Tibial artery (tissue), 4 donors: ENCODE data around the gene ZNF629.

Experiments used
- DNase-seq, 2 donors: peaks; one replicate each; pipeline ENCODE4 v3.0.0-alpha.2; 2019
- H3K27ac ChIP-seq, 2 donors: fragments of 200-600 bp; sonication (generic) in 1 of 2; 1 replicate in 1 of 2; 2 replicates in 1 of 2; pipeline ENCODE4 v1.5.1; 2018 to 2019; ENCODE audit warnings: mild to moderate bottlenecking in 1 of 2
- H3K27me3 ChIP-seq, 2 donors: fragments of 200-600 bp; sonication (generic) in 1 of 2; one replicate each; pipeline versions ENCODE4 v1.5.1 to v1.6.0; 2016 to 2019
- H3K36me3 ChIP-seq, 3 donors: fragments of 200-600 bp; sonication (generic) in 2 of 3; one replicate each; pipeline ENCODE4 v1.5.1; 2016 to 2019; ENCODE audit warnings: mild to moderate bottlenecking in 2 of 3
- H3K4me1 ChIP-seq, 4 donors: fragments of 200-600 bp; sonication (generic) in 2 of 4; 1 replicate in 3 of 4; 2 replicates in 1 of 4; pipeline ENCODE4 v1.5.1; 2016 to 2019
- H3K4me3 ChIP-seq, 2 donors: fragments of 200-600 bp; sonication (generic) in 1 of 2; 1 replicate in 1 of 2; 2 replicates in 1 of 2; pipeline ENCODE4 v1.5.1; 2018 to 2019; ENCODE audit warnings: mild to moderate bottlenecking in 2 of 2
- H3K9me3 ChIP-seq, 3 donors: fragments of 200-600 bp; sonication (generic) in 1 of 3; one replicate each; pipeline ENCODE4 v1.5.1; 2016 to 2019
- intact Hi-C: fragments of 100-400 bp; cut with DNase I; formaldehyde crosslinking; loops from one replicate; pipeline ENCODE4 v1.15.0; 2023; ENCODE audit warnings: low total_unique reads
- TF ChIP-seq, protein P1 (sequence below), 2 experiments: fragments of 200-600 bp in 1 of 2; fragments of 450-650 bp in 1 of 2; IDR thresholded peaks; one replicate each; pipeline ENCODE4 v1.5.1; 2017 to 2019; ENCODE audit warnings: antibody characterized with exemption in 2 of 2, mild to moderate bottlenecking in 1 of 2, moderate library complexity in 1 of 2

Gene ZNF629

DNA sequence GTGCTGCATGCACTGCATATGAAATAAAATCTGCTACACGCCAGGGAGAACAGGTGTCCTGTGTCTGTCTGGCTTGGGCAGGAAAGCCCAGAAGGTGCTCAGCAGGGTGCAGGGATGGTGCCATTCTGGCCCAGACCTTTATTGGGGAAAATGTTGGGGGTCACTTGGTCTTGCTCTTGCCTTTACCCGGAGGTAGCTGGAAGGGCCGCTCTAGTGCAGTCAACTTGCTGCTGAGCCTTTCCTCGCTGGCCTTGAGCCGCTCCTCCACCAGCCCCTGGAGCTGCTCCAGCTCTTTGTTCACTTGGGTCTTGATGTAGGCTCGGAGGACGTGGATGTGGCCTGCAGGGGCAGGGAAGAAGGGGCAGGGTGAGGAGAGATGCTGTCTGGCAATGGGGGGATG is 29.7 kb downstream of the ZNF629 start:
- Histone ChIP-seq H3K4me1 (peaks cover 5 to 11% (median 8%) of the 10 kb centered on the region in 4 donors), H3K36me3 (peaks cover 8 to 73% (median 17%) of the 10 kb centered on the region in 3 donors), H3K9me3 (no peaks in the 10 kb centered on the region), H3K27ac (no peak overlapping the region), H3K27me3 (no peaks in the 10 kb centered on the region), H3K4me3 (no peak overlapping the region)
- intact Hi-C loops, result no loop called here
- no peak for DNase-seq
- TF ChIP-seq, protein P1, sequence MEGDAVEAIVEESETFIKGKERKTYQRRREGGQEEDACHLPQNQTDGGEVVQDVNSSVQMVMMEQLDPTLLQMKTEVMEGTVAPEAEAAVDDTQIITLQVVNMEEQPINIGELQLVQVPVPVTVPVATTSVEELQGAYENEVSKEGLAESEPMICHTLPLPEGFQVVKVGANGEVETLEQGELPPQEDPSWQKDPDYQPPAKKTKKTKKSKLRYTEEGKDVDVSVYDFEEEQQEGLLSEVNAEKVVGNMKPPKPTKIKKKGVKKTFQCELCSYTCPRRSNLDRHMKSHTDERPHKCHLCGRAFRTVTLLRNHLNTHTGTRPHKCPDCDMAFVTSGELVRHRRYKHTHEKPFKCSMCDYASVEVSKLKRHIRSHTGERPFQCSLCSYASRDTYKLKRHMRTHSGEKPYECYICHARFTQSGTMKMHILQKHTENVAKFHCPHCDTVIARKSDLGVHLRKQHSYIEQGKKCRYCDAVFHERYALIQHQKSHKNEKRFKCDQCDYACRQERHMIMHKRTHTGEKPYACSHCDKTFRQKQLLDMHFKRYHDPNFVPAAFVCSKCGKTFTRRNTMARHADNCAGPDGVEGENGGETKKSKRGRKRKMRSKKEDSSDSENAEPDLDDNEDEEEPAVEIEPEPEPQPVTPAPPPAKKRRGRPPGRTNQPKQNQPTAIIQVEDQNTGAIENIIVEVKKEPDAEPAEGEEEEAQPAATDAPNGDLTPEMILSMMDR (IDR thresholded peaks at IDR 0.05), result no peak

DNA sequence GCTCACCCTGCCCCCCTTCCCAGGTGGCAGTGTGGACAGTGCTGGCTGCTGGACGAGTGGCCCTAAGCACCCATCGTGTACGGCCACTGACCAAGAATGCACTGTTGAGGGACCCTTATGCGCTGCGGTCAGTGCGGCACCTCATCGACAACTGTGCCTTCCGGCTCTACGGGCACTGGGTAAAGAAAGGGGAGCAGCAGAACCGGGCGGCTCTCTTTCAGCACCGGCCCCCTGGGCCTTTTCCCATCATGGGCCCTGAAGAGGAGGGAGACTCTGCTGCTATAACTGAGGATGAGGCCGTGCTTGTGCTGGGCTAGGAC is 30.3 kb downstream of the ZNF629 start:
- Histone ChIP-seq H3K27ac (no peak overlapping the region), H3K4me3 (no peak overlapping the region), H3K9me3 (no peaks in the 10 kb centered on the region), H3K27me3 (no peaks in the 10 kb centered on the region), H3K36me3 (peaks cover 8 to 79% (median 17%) of the 10 kb centered on the region in 3 donors), H3K4me1 (peaks cover 5 to 11% (median 8%) of the 10 kb centered on the region in 4 donors)
- DNase-seq, result no peak
- TF ChIP-seq, protein P1 (IDR thresholded peaks at IDR 0.05), result no peak
- intact Hi-C loops, result no loop called here

DNA sequence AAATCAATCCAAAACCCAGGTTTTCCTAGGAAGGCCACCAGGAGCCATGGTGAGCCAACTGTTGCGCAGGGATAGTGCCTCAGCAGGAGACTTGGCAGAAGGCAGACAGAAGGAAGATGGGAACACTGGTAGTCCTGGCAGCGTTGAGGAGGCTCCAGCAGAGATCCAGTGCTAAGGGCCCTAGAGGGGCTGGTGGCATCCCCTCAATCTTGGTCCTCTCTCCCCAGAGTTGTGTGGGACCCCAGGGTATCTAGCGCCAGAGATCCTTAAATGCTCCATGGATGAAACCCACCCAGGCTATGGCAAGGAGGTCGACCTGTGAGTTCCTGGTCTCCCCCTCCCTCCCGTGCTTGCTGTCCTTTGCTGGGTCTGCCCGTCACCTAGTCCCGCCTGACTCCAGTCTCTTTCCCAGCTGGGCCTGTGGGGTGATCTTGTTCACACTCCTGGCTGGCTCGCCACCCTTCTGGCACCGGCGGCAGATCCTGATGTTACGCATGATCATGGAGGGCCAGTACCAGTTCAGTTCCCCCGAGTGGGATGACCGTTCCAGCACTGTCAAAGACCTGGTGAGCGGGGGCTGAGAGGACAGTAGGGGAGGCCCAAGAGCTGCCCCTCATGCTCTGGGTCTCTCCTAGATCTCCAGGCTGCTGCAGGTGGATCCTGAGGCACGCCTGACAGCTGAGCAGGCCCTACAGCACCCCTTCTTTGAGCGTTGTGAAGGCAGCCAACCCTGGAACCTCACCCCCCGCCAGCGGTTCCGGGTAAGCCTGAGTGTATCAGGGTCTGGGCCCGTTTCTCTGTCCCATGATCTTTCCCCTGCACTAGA is 30.8 kb downstream of the ZNF629 start:
- H3K9me3 ChIP-seq, result no peaks in the 10 kb centered on the region
- H3K27me3 ChIP-seq, result no peaks in the 10 kb centered on the region
- intact Hi-C loops, result no loop called here
- no peak overlapping the region for H3K27ac ChIP-seq
- peaks cover 13 to 84% (median 22%) of the 10 kb centered on the region in 3 donors for H3K36me3 ChIP-seq
- TF ChIP-seq, protein P1 (IDR thresholded peaks at IDR 0.05), result no peak
- DNase-seq, result no peak
- H3K4me3 ChIP-seq, result no peak overlapping the region
- peaks cover 3 to 9% (median 5%) of the 10 kb centered on the region in 4 donors for H3K4me1 ChIP-seq

DNA sequence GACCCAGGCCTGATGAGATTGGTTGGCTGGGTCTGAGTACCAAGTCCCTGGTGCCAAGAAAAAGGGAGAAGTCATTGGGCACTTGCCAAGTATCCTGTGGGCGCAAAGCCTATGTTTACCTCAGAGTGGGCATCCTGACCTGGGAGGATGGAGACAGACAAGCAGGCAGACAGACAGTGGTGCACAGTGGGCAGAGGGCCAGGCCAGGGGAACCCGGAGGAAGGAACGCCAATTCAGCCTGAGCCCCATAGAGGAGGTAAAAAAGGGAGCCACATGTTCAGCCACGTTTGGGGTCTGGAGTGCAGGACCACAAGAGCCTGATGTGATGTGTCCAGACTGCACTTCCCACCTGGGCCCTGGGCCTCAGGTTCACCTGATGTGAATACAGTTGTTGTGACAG is 33.4 kb downstream of the ZNF629 start:
- Histone ChIP-seq H3K4me1 (peaks cover 0 to 11% (median 3%) of the 10 kb centered on the region in 4 donors), H3K27ac (no peak overlapping the region), H3K4me3 (no peak overlapping the region), H3K9me3 (no peaks in the 10 kb centered on the region), H3K27me3 (no peaks in the 10 kb centered on the region), H3K36me3 (peaks cover 14 to 75% (median 26%) of the 10 kb centered on the region in 3 donors)
- TF ChIP-seq, protein P1 (IDR thresholded peaks at IDR 0.05), result no peak
- intact Hi-C loops, result no loop called here
- no peak for DNase-seq

DNA sequence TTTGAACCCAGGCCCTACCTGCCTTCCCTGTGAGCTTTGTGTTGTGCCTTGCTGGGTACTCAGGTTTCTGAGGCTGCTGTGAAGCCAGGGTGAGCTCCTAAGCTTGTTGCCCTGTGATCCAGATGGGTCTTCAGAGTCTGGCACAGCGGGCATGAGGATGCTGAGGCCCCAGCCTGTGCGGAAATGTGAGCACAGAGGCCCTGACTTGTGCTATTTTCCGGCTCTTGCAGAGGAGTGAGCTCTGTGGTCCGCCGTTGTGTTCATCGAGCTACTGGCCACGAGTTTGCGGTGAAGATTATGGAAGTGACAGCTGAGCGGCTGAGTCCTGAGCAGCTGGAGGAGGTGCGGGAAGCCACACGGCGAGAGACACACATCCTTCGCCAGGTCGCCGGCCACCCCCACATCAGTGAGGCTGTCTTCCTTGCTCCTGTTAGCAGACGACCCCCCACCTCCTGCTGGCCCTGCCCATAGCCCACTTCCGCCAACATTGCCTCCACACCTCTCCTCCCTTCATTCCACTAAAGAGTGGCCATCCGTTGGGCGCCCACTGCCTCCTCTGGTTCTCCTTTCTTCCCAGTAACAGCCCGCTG is 36.0 kb downstream of the ZNF629 start:
- intact Hi-C loops, result no loop called here
- H3K27me3 ChIP-seq, result no peaks in the 10 kb centered on the region
- H3K9me3 ChIP-seq, result no peaks in the 10 kb centered on the region
- peaks cover 0 to 24% (median 9%) of the 10 kb centered on the region in 4 donors for H3K4me1 ChIP-seq
- H3K36me3 ChIP-seq, result peaks cover 14 to 51% (median 26%) of the 10 kb centered on the region in 3 donors
- H3K27ac ChIP-seq, result no peak overlapping the region
- no peak overlapping the region for H3K4me3 ChIP-seq
- DNase-seq, result no peak
- TF ChIP-seq, protein P1 (IDR thresholded peaks at IDR 0.05), result no peak
